ENCODE measurements around the gene SCAMP1. TPM values are rescaled to one million over a fixed set of nuclear protein-coding genes. Genes with fewer than 3 reads are reported as not detected.

Gene SCAMP1
- total RNA-seq, 2 donors from 2014 or later: 21.0 to 39.3 TPM

DNA sequence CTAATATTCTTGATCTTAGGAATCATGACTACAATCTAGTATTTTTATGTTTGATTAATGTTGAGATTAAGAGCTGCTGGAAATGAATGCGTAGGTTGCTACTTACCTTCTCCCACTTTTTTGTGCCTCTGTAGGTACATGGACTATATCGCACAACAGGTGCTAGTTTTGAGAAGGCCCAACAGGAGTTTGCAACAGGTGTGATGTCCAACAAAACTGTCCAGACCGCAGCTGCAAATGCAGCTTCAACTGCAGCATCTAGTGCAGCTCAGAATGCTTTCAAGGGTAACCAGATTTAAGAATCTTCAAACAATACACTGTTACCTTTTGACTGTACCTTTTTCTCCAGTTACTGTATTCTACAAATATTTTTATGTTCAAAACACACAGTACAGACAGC, 115.0 kb downstream of the SCAMP1 start:
- no peak overlapping the region for H3K27ac ChIP-seq
- TF ChIP-seq, protein P1, sequence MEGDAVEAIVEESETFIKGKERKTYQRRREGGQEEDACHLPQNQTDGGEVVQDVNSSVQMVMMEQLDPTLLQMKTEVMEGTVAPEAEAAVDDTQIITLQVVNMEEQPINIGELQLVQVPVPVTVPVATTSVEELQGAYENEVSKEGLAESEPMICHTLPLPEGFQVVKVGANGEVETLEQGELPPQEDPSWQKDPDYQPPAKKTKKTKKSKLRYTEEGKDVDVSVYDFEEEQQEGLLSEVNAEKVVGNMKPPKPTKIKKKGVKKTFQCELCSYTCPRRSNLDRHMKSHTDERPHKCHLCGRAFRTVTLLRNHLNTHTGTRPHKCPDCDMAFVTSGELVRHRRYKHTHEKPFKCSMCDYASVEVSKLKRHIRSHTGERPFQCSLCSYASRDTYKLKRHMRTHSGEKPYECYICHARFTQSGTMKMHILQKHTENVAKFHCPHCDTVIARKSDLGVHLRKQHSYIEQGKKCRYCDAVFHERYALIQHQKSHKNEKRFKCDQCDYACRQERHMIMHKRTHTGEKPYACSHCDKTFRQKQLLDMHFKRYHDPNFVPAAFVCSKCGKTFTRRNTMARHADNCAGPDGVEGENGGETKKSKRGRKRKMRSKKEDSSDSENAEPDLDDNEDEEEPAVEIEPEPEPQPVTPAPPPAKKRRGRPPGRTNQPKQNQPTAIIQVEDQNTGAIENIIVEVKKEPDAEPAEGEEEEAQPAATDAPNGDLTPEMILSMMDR (IDR thresholded peaks at IDR 0.05): no peak
- no peaks in the 10 kb centered on the region for H3K27me3 ChIP-seq
- H3K4me3 ChIP-seq: no peak overlapping the region
- no peaks in the 10 kb centered on the region for H3K4me1 ChIP-seq
- H3K36me3 ChIP-seq: no peaks in the 10 kb centered on the region
- H3K9me3 ChIP-seq: no peaks in the 10 kb centered on the region
- DNase-seq (ENCODE audit: low spot score): no peak

DNA sequence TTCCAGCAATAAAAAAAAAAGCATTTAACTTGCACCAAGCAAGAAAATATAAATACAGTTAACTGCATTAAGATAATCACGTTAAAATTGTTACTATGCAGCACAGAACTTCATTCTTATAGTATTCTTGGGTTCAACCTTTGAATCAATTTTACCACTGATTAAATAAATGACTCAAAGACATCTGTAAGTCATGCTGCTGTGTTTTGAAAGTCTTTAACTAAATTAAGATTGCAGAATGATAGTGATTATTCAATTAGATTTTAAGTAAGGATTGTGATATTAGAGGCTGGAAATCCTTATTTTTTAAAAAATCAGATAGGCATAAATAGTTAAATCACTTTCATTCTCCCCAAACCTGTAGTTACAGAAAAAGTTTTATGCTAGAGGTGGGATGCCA, 116.4 kb downstream of the SCAMP1 start:
- DNase-seq (ENCODE audit: low spot score): no peak
- no peaks in the 10 kb centered on the region for H3K9me3 ChIP-seq
- H3K27me3 ChIP-seq: no peaks in the 10 kb centered on the region
- no peaks in the 10 kb centered on the region for H3K4me1 ChIP-seq
- TF ChIP-seq, protein P1 (IDR thresholded peaks at IDR 0.05): no peak
- no peak overlapping the region for H3K27ac ChIP-seq
- H3K36me3 ChIP-seq: no peaks in the 10 kb centered on the region
- H3K4me3 ChIP-seq: no peak overlapping the region

DNA sequence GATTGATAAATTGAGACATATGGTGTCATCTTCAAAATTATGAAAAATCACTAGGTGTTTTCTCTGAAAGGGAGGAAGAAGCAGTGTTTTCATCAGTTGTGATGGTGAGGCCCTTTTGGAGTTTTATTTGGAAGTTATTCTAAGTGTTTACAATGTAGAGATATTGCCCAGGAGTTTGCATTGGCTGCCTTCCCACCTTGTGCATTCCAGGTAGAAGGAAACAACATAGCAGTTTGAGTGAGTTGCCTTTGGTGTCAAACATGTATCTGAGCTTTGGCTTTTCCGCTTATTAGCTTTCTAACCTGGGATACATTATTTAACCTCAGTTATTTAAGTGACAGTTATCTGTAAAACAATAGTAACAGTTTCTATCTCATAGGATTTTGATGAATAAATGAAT, 122.5 kb downstream of the SCAMP1 start:
- Histone ChIP-seq H3K27me3 (no peaks in the 10 kb centered on the region), H3K4me1 (peaks cover 0 to 29% of the 10 kb centered on the region in 2 donors), H3K4me3 (no peak overlapping the region), H3K9me3 (no peaks in the 10 kb centered on the region), H3K27ac (no peak overlapping the region), H3K36me3 (peaks cover 7% of the 10 kb centered on the region)
- TF ChIP-seq, protein P1 (IDR thresholded peaks at IDR 0.05): no peak
- no peak for DNase-seq (ENCODE audit: low spot score)

DNA sequence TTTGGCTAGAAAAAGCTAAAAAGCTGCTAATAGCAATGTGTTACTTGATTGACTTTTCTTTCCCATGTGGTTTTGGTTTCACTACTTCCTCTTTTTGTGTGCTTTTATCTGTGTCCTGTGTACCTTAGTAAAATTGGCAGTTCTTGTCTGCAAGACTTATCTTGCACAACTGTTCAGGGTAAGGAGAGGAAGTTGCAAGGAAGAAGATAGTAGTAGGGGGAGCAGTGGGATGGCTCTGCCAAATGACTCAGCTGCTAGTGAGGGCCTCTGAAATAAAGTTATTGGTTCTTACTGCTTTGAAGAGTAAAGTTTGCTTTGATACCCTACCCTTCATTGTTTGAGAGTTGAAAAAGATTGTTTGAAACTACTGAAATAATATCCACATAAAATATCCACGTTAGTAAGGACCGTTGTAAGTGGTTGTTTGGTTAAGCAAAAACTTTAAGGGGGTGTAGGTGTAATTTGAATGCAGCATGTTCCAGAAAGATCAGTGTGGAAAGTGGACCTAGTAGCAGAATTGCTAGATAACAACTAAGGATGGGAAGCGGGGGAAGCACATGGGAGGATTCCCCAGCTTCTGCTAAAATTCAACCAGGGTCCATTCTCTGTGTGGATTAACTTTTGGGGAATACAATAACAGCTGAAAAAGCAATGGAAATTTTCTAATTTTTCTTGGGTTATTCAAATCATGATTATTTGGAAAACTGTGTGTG, 123.5 kb downstream of the SCAMP1 start:
- Histone ChIP-seq H3K9me3 (no peaks in the 10 kb centered on the region), H3K27me3 (no peaks in the 10 kb centered on the region), H3K4me1 (peaks cover 0 to 35% of the 10 kb centered on the region in 2 donors), H3K27ac (peak overlapping the region in 1 of 2 donors; percentile 17), H3K36me3 (peaks cover 17% of the 10 kb centered on the region), H3K4me3 (no peak overlapping the region)
- TF ChIP-seq, protein P1 (IDR thresholded peaks at IDR 0.05): no peak
- no peak for DNase-seq (ENCODE audit: low spot score)

DNA sequence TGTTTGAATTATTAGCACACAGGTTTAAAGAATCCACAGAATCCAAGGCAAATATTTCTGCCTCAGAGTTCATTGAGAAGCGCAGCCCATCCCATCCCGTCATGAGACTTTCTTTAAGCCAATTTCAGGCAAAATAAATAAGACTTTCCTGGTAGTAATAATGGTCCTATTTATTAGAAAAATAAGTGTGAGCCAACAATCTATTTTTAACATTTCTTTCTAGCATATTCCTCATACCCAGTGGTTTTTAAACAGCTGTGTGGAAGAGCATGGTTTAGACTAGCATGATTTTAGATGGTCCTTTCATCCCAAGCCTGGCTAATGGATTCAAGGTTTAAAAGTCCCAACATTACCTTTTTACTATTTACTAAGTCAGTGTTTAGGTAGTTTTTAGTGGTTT, 125.8 kb downstream of the SCAMP1 start:
- Histone ChIP-seq H3K4me1 (peaks cover 0 to 35% of the 10 kb centered on the region in 2 donors), H3K4me3 (no peak overlapping the region), H3K9me3 (no peaks in the 10 kb centered on the region), H3K27ac (no peak overlapping the region), H3K27me3 (no peaks in the 10 kb centered on the region), H3K36me3 (peaks cover 19% of the 10 kb centered on the region)
- TF ChIP-seq, protein P1 (IDR thresholded peaks at IDR 0.05): no peak
- DNase-seq (ENCODE audit: low spot score): no peak

DNA sequence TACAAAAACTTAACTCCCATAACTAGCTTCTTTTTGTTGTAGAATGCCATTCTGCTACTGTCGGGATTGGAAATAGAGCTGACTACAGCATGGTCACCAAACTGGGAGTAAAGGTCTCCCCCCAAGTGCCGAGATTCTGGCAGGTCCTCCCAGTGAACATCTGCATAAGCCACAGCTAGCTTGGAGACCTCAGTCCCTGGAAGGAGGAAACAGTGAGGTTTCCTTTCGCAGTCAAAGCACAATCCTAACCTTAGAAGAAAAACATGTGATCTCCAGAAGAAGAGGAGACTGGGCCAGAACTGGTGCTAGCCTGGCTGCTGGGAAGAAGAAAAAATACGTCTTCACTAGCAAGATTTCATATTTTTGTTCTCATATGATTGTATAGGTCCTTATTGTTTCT, 127.4 kb downstream of the SCAMP1 start:
- peaks cover 0 to 35% of the 10 kb centered on the region in 2 donors for H3K4me1 ChIP-seq
- no peaks in the 10 kb centered on the region for H3K27me3 ChIP-seq
- TF ChIP-seq, protein P1 (IDR thresholded peaks at IDR 0.05): no peak
- peaks cover 19% of the 10 kb centered on the region for H3K36me3 ChIP-seq
- no peak for DNase-seq (ENCODE audit: low spot score)
- no peak overlapping the region for H3K4me3 ChIP-seq
- no peak overlapping the region for H3K27ac ChIP-seq
- no peaks in the 10 kb centered on the region for H3K9me3 ChIP-seq

Data from right atrium auricular region (tissue), 2 donors.